Prostate gland (tissue), 2 donors: ENCODE data around the gene TMPRSS2. TPM values are rescaled to one million over a fixed set of nuclear protein-coding genes. Genes with fewer than 3 reads are reported as not detected.

Experiments
- DNase-seq: peaks from one replicate; pipeline ENCODE4 v3.0.0-alpha.2; 2019; ENCODE audit warnings: low spot score
- H3K27ac ChIP-seq, 2 donors: fragments of 200-600 bp; sonication (generic); 2 replicates each; pipeline ENCODE4 v1.5.1; 2017 to 2019
- H3K27me3 ChIP-seq: fragments of 200-600 bp; sonication (generic); replicated peaks from 2 replicates; pipeline ENCODE4 v1.5.1; 2019; ENCODE audit not compliant: insufficient read depth
- H3K36me3 ChIP-seq, 2 donors: fragments of 200-600 bp; sonication (generic); 1 replicate in 1 of 2; 2 replicates in 1 of 2; pipeline versions ENCODE4 v1.5.1 to v1.8.1; 2017 to 2019
- H3K4me1 ChIP-seq: fragments of 200-600 bp; sonication (generic); replicated peaks from 2 replicates; pipeline ENCODE4 v1.5.1; 2019
- H3K4me3 ChIP-seq, 2 donors: fragments of 200-600 bp; sonication (generic); 2 replicates each; pipeline ENCODE4 v1.5.1; 2017 to 2019
- H3K9me3 ChIP-seq: fragments of 200-600 bp; sonication (generic); 2 replicates; pipeline ENCODE4 v1.5.1; 2017
- POLR2A ChIP-seq: fragments of 450-650 bp; IDR thresholded peaks from one replicate; pipeline ENCODE4 v1.6.1; 2016; ENCODE audit warnings: antibody characterized with exemption, mild to moderate bottlenecking
- POLR2AphosphoS5 ChIP-seq: sonication (generic); formaldehyde crosslinking; IDR thresholded peaks from one replicate; pipeline ENCODE4 v1.6.1; 2017; ENCODE audit warnings: antibody characterized with exemption
- WGBS: methylation state at CpG from one replicate; pipeline ENCODE4 v1.1.5; 2018; 5-methylcytosine and 5-hydroxymethylcytosine counted together
- intact Hi-C: fragments of 100-400 bp; cut with DNase I; formaldehyde crosslinking; loops from one replicate; pipeline ENCODE4 v1.14.2; 2022
- total RNA-seq, 2 donors: library from RNA; depleted of rRNA; stranded (reverse); fragments of >200 nt; gene quantifications; one replicate each; pipeline ENCODE4 v1.1.0, GENCODE V29; 2016
- TF ChIP-seq, protein P1 (sequence below), 4 experiments: fragments of 200-600 bp in 2 of 4; fragments of 450-650 bp in 2 of 4; sonication (generic) in 2 of 4; IDR thresholded peaks; 1 replicate in 3 of 4; 2 replicates in 1 of 4; pipeline ENCODE4 v1.5.1; 2016 to 2019; ENCODE audit warnings: antibody characterized with exemption in 4 of 4, mild to moderate bottlenecking in 2 of 4, moderate library complexity in 2 of 4

TMPRSS2 gene
- total RNA-seq, 2 donors from 2014 or later: 336 to 786 TPM

DNA sequence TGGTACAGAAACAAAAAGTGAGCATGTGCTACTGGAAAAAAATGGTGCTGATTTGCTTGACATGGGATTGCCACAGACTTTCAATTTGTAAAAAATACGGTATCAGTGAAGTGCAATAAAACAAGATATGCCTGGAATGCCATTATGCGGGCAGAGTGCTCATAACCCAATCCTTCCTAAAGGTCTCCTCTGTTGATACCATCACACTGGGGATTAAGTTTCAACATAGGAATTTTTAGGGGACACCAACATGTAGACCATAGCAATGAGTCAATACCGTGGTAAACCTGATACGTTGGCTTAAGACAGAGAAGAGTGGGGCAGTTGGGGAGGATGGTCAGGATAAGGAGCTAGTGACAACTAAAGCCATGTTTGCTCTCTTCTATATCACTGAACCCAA is 61.4 kb downstream of the TMPRSS2 start:
- no peaks in the 10 kb centered on the region for H3K36me3 ChIP-seq
- H3K4me3 ChIP-seq: no peak overlapping the region
- no peaks in the 10 kb centered on the region for H3K27me3 ChIP-seq
- H3K4me1 ChIP-seq: no peaks in the 10 kb centered on the region
- H3K9me3 ChIP-seq: no peaks in the 10 kb centered on the region
- 55% methylated on average over 4 of the region's 4 CpGs for WGBS
- TF ChIP-seq POLR2AphosphoS5 (no peak), POLR2A (no peak)
- TF ChIP-seq, protein P1, sequence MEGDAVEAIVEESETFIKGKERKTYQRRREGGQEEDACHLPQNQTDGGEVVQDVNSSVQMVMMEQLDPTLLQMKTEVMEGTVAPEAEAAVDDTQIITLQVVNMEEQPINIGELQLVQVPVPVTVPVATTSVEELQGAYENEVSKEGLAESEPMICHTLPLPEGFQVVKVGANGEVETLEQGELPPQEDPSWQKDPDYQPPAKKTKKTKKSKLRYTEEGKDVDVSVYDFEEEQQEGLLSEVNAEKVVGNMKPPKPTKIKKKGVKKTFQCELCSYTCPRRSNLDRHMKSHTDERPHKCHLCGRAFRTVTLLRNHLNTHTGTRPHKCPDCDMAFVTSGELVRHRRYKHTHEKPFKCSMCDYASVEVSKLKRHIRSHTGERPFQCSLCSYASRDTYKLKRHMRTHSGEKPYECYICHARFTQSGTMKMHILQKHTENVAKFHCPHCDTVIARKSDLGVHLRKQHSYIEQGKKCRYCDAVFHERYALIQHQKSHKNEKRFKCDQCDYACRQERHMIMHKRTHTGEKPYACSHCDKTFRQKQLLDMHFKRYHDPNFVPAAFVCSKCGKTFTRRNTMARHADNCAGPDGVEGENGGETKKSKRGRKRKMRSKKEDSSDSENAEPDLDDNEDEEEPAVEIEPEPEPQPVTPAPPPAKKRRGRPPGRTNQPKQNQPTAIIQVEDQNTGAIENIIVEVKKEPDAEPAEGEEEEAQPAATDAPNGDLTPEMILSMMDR (IDR thresholded peaks at IDR 0.05): no peak
- intact Hi-C loops: no loop called here
- no peak overlapping the region for H3K27ac ChIP-seq
- no peak for DNase-seq

DNA sequence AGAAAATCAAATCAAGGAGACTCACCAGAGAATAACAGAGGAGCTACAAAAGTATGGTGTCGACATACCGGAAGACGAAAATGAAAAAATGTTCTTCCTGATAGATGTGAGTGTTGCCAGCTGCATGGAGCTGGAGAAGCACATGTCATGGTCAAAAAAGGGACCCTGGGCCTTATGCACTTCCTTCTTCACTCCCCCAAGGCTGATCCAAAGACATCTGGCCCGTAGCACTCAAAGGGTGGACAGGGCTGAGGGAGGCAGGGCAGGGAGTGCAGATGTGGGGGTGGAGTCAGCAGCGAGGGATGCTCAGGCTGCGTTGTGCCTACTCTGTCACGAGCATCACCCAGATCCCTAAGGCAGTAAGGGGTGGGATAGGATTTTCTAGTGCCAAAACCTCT is 62.5 kb downstream of the TMPRSS2 start:
- no peaks in the 10 kb centered on the region for H3K4me1 ChIP-seq
- intact Hi-C loops: no loop called here
- no peak overlapping the region for H3K27ac ChIP-seq
- 83% methylated on average over 7 of the region's 7 CpGs for WGBS
- H3K4me3 ChIP-seq: no peak overlapping the region
- H3K9me3 ChIP-seq: no peaks in the 10 kb centered on the region
- TF ChIP-seq, protein P1 (IDR thresholded peaks at IDR 0.05): no peak
- TF ChIP-seq POLR2AphosphoS5 (no peak), POLR2A (no peak)
- no peaks in the 10 kb centered on the region for H3K27me3 ChIP-seq
- no peaks in the 10 kb centered on the region for H3K36me3 ChIP-seq
- DNase-seq: no peak

DNA sequence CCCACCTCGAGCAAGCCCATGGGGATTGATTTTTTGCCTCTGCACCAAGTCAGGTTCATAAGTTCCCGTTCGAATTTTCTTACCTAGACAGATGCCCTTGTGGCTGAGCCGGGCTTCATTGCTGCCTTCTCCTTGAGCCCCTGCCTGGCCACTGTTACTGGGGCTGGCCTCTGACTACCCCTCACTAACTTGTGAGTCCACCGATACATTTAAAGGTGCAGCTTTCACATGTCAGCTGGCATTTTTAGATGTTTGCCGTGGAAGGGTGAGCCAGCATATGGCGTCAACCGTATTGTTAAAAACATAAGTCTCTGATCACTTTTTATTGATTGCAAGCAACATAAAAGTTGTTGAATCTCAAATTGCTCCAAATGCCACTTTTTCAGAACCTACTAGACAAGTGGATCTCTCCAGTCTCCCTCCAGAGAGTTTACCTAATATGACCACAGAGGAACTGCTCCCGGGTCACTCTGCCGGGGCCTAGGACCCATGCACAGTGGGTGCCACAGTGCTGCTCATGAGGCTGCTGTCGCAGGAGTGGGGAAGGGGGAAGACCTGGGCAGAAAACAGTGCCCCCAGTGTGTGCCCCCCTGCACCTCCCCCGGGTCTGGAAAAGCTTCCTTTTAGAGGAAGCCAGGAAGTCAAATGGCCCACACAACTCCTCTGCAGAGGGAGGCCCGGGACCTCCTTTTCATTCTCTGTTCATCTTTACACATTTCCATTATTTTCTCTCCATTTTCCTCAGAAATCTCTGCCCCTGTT is 63.1 kb downstream of the TMPRSS2 start:
- TF ChIP-seq, protein P1 (IDR thresholded peaks at IDR 0.05): no peak
- TF ChIP-seq POLR2A (no peak), POLR2AphosphoS5 (no peak)
- WGBS: 91% methylated on average over 13 of the region's 13 CpGs
- intact Hi-C loops: no loop called here
- Histone ChIP-seq H3K27me3 (no peaks in the 10 kb centered on the region), H3K4me3 (no peak overlapping the region), H3K27ac (no peak overlapping the region), H3K4me1 (no peaks in the 10 kb centered on the region), H3K36me3 (no peaks in the 10 kb centered on the region), H3K9me3 (no peaks in the 10 kb centered on the region)
- DNase-seq: no peak

DNA sequence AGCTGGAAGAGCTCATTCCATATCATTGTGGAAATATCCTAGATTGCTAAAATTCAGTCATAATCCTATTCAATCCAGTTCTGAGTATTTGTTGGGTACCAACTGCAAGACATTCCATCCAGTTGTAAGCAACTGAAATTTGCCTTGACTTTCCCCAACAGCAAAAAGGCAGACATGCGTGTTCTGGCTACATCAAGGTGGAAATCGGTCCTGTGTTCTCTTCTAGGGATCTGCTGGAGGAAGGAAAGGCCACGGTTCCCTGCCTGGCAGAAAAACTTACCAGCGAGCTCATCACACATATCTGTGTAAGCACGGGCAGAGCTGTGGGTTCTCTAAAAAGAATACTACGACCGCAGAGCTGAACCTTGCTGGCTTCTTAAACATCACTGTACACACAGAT is 64.4 kb downstream of the TMPRSS2 start:
- Histone ChIP-seq H3K4me1 (no peaks in the 10 kb centered on the region), H3K27ac (no peak overlapping the region), H3K27me3 (no peaks in the 10 kb centered on the region), H3K36me3 (no peaks in the 10 kb centered on the region), H3K4me3 (no peak overlapping the region), H3K9me3 (no peaks in the 10 kb centered on the region)
- DNase-seq: no peak
- no peak for TF ChIP-seq POLR2AphosphoS5
- TF ChIP-seq POLR2A: no peak
- TF ChIP-seq, protein P1 (IDR thresholded peaks at IDR 0.05): no peak
- intact Hi-C loops: no loop called here
- WGBS: 95% methylated on average over 7 of the region's 7 CpGs
